ENCODE data around the gene LETMD1.

DNA sequence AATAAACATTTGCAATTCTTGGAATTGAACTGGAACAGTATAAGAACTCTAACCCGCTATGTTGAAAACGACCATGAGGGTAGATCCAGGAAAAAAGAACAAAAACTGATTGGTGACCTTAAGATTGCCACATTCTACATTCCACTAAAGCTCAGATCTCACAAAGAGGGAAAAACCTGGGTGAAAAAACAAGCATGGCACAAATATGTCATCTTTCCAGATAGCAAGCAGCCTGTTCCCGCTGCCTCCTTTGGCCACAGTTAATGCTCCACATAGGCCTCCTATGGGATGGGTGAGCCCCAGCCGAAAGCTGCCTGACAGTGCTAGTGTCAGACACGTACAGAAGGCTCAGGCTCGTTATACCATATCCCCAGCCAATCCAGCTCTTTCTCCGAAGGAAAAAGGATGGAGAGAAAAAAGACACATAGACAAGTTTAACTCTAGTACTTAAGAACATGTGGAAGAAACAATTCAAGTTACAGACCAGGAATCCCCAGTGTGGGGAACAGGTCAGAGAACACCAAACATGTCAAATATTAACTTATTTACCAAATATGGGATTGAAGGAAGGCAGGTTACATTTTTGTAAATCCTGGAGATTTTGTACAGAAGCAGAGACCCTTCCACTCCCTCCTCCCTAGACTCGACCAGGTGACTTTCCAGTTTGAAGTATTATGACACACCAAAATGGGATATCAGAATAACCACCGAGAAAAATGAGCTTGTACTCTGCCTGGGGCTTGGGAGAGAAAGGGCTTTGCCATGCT, 14.7 kb downstream of the LETMD1 start:
- TF ChIP-seq, protein P1, sequence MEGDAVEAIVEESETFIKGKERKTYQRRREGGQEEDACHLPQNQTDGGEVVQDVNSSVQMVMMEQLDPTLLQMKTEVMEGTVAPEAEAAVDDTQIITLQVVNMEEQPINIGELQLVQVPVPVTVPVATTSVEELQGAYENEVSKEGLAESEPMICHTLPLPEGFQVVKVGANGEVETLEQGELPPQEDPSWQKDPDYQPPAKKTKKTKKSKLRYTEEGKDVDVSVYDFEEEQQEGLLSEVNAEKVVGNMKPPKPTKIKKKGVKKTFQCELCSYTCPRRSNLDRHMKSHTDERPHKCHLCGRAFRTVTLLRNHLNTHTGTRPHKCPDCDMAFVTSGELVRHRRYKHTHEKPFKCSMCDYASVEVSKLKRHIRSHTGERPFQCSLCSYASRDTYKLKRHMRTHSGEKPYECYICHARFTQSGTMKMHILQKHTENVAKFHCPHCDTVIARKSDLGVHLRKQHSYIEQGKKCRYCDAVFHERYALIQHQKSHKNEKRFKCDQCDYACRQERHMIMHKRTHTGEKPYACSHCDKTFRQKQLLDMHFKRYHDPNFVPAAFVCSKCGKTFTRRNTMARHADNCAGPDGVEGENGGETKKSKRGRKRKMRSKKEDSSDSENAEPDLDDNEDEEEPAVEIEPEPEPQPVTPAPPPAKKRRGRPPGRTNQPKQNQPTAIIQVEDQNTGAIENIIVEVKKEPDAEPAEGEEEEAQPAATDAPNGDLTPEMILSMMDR (IDR thresholded peaks at IDR 0.05; ENCODE audit: borderline replicate concordance, extremely low read depth, low read length, poor library complexity, severe bottlenecking): no peak
- TF ChIP-seq EZH2 (IDR thresholded peaks at IDR 0.05; ENCODE audit: borderline replicate concordance, low read depth, low read length, severe bottlenecking): no peak

All from DND-41 (cell line).